Panc1 (cell line): ENCODE measurements around the gene DHCR7.

Experiments
- TF ChIP-seq, protein P1 (sequence below): fragments of 450-650 bp; IDR thresholded peaks from 2 replicates; pipeline ENCODE4 v1.5.1; 2017; ENCODE audit warnings: mild to moderate bottlenecking
- TF ChIP-seq, protein P2 (sequence below), 2 experiments: IDR thresholded peaks; 2 replicates each; pipeline ENCODE4 v1.6.1; 2011 to 2012; ENCODE audit warnings: low read depth in 2 of 2, control low read depth in 1 of 2, low read length in 1 of 2, mild to moderate bottlenecking in 1 of 2, moderate library complexity in 1 of 2; ENCODE audit not compliant: insufficient read depth in 1 of 2

DNA sequence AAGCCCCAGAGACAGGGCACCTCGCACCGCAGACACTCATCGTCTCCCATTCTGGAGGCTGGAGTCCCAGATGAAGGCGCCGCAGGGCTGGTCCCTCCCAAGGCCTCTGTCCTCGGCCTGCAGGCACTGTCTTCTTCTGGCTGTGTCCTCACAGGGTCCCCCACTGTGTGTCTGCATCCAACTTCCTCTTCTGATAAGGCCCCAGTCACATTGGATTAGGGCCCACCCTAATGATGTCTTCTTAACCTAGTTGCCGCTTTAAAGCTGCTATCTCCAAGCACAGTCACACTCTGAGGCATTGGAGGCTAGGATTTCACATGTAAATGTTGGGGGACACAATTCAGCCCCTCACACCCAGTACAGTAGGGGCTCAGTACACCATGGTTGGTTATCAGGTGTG is 48.9 kb downstream of the DHCR7 start:
- TF ChIP-seq, protein P1, sequence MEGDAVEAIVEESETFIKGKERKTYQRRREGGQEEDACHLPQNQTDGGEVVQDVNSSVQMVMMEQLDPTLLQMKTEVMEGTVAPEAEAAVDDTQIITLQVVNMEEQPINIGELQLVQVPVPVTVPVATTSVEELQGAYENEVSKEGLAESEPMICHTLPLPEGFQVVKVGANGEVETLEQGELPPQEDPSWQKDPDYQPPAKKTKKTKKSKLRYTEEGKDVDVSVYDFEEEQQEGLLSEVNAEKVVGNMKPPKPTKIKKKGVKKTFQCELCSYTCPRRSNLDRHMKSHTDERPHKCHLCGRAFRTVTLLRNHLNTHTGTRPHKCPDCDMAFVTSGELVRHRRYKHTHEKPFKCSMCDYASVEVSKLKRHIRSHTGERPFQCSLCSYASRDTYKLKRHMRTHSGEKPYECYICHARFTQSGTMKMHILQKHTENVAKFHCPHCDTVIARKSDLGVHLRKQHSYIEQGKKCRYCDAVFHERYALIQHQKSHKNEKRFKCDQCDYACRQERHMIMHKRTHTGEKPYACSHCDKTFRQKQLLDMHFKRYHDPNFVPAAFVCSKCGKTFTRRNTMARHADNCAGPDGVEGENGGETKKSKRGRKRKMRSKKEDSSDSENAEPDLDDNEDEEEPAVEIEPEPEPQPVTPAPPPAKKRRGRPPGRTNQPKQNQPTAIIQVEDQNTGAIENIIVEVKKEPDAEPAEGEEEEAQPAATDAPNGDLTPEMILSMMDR = no peak
- TF ChIP-seq, protein P2, sequence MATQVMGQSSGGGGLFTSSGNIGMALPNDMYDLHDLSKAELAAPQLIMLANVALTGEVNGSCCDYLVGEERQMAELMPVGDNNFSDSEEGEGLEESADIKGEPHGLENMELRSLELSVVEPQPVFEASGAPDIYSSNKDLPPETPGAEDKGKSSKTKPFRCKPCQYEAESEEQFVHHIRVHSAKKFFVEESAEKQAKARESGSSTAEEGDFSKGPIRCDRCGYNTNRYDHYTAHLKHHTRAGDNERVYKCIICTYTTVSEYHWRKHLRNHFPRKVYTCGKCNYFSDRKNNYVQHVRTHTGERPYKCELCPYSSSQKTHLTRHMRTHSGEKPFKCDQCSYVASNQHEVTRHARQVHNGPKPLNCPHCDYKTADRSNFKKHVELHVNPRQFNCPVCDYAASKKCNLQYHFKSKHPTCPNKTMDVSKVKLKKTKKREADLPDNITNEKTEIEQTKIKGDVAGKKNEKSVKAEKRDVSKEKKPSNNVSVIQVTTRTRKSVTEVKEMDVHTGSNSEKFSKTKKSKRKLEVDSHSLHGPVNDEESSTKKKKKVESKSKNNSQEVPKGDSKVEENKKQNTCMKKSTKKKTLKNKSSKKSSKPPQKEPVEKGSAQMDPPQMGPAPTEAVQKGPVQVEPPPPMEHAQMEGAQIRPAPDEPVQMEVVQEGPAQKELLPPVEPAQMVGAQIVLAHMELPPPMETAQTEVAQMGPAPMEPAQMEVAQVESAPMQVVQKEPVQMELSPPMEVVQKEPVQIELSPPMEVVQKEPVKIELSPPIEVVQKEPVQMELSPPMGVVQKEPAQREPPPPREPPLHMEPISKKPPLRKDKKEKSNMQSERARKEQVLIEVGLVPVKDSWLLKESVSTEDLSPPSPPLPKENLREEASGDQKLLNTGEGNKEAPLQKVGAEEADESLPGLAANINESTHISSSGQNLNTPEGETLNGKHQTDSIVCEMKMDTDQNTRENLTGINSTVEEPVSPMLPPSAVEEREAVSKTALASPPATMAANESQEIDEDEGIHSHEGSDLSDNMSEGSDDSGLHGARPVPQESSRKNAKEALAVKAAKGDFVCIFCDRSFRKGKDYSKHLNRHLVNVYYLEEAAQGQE (IDR thresholded peaks at IDR 0.05; ENCODE audit: insufficient read depth in 1 of 2, low read depth in 2 of 2, low read length in 1 of 2) = no peak
